Mammary epithelial cell (primary cell): ENCODE measurements around the gene RANBP9.

Experiments
- CTCF ChIP-seq, 2 donors: IDR thresholded peaks in 1 of 2; conservative IDR thresholded peaks in 1 of 2; 2 replicates each; pipeline ENCODE4 v1.5.1; 2011 to 2012; ENCODE audit warnings: inconsistent platforms in 2 of 2, low read length in 2 of 2, mild to moderate bottlenecking in 2 of 2, control low read depth in 1 of 2, low read depth in 1 of 2; ENCODE audit not compliant: insufficient read depth in 1 of 2; ENCODE audit errors: extremely low read depth in 1 of 2
- EZH2 ChIP-seq: IDR thresholded peaks from 2 replicates; pipeline ENCODE4 v1.6.1; 2012; ENCODE audit warnings: low read length, inconsistent platforms, borderline replicate concordance

GRCh38 chr6:13698715-13699114, 12.9 kb downstream of the RANBP9 start:
- TF ChIP-seq CTCF (conservative IDR thresholded peaks at IDR 0.05 in 1 of 2, IDR thresholded peaks at IDR 0.05 in 1 of 2; ENCODE audit: extremely low read depth in 1 of 2, insufficient read depth in 1 of 2, low read depth in 1 of 2, low read length in 2 of 2) (no peak), EZH2 (no peak)
